DOHH2 (cell line): ENCODE data around the gene NGRN.

Experiments used
- H3F3A ChIP-seq: fragments of 200-600 bp; sonication (generic), shearing (Covaris generic); 2 replicates; pipeline ENCODE4 v1.6.0; 2016; ENCODE audit warnings: antibody characterized with exemption, mild to moderate bottlenecking; ENCODE audit not compliant: control insufficient read depth, insufficient read depth
- H3K27ac ChIP-seq: fragments of 200-600 bp; sonication (generic); 2 replicates; pipeline ENCODE4 v1.5.1; 2014; ENCODE audit warnings: low read depth, mild to moderate bottlenecking, low read length, moderate library complexity
- H3K27me3 ChIP-seq: fragments of 200-600 bp; sonication (generic); 2 replicates; pipeline ENCODE4 v1.6.1; 2014; ENCODE audit warnings: mild to moderate bottlenecking, low read length, mixed read lengths; ENCODE audit not compliant: control insufficient read depth
- H3K36me3 ChIP-seq: fragments of 200-600 bp; sonication (generic); 2 replicates; pipeline ENCODE4 v1.6.1; 2014; ENCODE audit warnings: mild to moderate bottlenecking, low read length, moderate library complexity, mixed read lengths; ENCODE audit not compliant: control insufficient read depth
- H3K4me1 ChIP-seq: fragments of 200-600 bp; sonication (generic); 2 replicates; pipeline ENCODE4 v1.6.1; 2014; ENCODE audit warnings: mild to moderate bottlenecking, low read length, mixed read lengths; ENCODE audit not compliant: control insufficient read depth
- H3K4me2 ChIP-seq: fragments of 200-600 bp; sonication (generic); 2 replicates; pipeline ENCODE4 v1.6.0; 2014; ENCODE audit warnings: mild to moderate bottlenecking, low read length, moderate library complexity
- H3K4me3 ChIP-seq: fragments of 200-600 bp; sonication (generic); 2 replicates; pipeline ENCODE4 v1.5.1; 2014; ENCODE audit warnings: mild to moderate bottlenecking, low read length, mixed read lengths
- H3K79me2 ChIP-seq: fragments of 200-600 bp; sonication (generic); 2 replicates; pipeline ENCODE4 v1.6.1; 2014; ENCODE audit warnings: mild to moderate bottlenecking, low read length, mixed read lengths; ENCODE audit not compliant: control insufficient read depth
- H3K9me2 ChIP-seq: fragments of 200-600 bp; sonication (generic); replicated peaks from 2 replicates; pipeline ENCODE4 v1.6.1; 2014; ENCODE audit warnings: mild to moderate bottlenecking, low read length, mixed read lengths; ENCODE audit not compliant: control insufficient read depth
- H3K9me3 ChIP-seq: fragments of 200-600 bp; sonication (generic); 2 replicates; pipeline ENCODE4 v1.6.1; 2014; ENCODE audit warnings: antibody characterized with exemption, low read length, mixed read lengths; ENCODE audit not compliant: control insufficient read depth, insufficient read depth
- H4K20me1 ChIP-seq: fragments of 200-600 bp; sonication (generic); 2 replicates; pipeline ENCODE4 v1.6.0; 2014; ENCODE audit warnings: low read depth, mild to moderate bottlenecking, antibody characterized with exemption, low read length, moderate library complexity; ENCODE audit not compliant: control insufficient read depth, insufficient read depth
- EZH2phosphoT487 ChIP-seq: fragments of 200-600 bp; sonication (generic); IDR thresholded peaks from 2 replicates; pipeline ENCODE4 v1.6.1; 2017; ENCODE audit warnings: borderline replicate concordance, mild to moderate bottlenecking, antibody characterized with exemption, low read length, moderate library complexity, mixed read lengths
- TF ChIP-seq, protein P1 (sequence below): fragments of 200-600 bp; sonication (generic); IDR thresholded peaks from one replicate; pipeline ENCODE4 v1.5.1; 2014; ENCODE audit warnings: antibody characterized with exemption, mild to moderate bottlenecking, low read depth, low read length; ENCODE audit not compliant: poor library complexity, severe bottlenecking

Gene NGRN

DNA sequence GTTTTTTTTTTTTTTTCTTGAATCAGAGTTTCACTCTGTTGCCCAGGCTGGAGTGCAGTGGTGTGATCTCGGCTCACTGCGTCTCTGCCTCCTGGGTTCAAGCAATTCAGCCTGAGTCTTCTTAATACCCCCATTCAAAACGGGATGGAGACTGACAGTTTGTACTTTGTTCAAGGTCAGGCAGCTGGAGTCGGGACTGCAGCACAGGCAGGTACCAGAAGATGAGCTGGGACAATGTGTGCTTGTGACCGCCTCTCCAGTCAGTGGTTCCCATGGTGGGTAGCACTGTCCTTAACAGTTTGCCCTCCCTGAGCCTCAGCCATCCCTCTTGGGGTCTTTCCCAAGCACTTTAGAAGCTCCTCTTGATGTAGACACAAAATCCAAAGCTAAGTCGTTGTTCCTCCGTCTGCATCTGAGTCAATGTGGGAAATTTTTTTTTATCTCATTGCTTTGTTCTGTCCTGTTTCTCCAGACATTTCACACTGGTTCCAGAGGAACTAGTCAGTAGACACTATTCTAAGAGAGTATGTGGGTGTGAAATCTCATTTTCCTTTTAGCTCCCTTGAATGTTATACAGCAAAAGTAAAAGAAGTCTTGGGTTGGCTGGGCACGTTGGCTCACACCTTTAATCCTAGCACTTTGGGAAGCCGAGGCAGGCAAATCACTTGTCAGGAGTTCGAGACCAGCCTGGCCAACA is 21.4 kb upstream of the NGRN start:
- no peaks in the 10 kb centered on the region for H4K20me1 ChIP-seq
- H3K36me3 ChIP-seq = no peaks in the 10 kb centered on the region
- H3K4me3 ChIP-seq = no peak overlapping the region
- TF ChIP-seq, protein P1, sequence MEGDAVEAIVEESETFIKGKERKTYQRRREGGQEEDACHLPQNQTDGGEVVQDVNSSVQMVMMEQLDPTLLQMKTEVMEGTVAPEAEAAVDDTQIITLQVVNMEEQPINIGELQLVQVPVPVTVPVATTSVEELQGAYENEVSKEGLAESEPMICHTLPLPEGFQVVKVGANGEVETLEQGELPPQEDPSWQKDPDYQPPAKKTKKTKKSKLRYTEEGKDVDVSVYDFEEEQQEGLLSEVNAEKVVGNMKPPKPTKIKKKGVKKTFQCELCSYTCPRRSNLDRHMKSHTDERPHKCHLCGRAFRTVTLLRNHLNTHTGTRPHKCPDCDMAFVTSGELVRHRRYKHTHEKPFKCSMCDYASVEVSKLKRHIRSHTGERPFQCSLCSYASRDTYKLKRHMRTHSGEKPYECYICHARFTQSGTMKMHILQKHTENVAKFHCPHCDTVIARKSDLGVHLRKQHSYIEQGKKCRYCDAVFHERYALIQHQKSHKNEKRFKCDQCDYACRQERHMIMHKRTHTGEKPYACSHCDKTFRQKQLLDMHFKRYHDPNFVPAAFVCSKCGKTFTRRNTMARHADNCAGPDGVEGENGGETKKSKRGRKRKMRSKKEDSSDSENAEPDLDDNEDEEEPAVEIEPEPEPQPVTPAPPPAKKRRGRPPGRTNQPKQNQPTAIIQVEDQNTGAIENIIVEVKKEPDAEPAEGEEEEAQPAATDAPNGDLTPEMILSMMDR = no peak
- TF ChIP-seq EZH2phosphoT487 = no peak
- H3K27me3 ChIP-seq = no peaks in the 10 kb centered on the region
- H3K4me1 ChIP-seq = peaks cover 4% of the 10 kb centered on the region
- no peaks in the 10 kb centered on the region for H3K9me2 ChIP-seq
- H3F3A ChIP-seq = peaks cover 7% of the 10 kb centered on the region; the same call in 1 of the 2 replicates
- H3K9me3 ChIP-seq = no peaks in the 10 kb centered on the region
- H3K27ac ChIP-seq = no peak overlapping the region
- H3K4me2 ChIP-seq = no peak overlapping the region
- no peaks in the 10 kb centered on the region for H3K79me2 ChIP-seq

DNA sequence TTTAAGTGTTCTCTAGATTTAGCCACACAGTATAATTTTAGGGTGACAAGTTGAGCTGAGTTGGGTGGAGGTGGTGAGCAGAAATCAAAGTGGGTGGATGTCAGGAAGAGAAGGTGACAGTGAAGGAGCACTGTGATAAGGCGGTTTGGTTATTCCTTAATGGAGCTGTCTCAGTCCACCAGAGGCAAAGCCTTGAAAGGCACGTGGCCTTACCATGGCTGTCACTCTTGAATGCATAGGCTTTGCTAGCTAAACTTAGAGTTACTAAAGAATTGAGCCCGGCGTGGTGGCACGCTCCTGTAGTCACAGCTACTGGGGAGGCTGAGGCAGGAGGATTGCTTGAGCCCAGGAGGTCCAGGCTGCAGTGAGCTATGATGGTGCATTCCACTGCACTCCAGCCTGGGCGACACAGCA is 16.7 kb upstream of the NGRN start:
- Histone ChIP-seq H3K4me1 (peaks cover 10% of the 10 kb centered on the region), H3K4me3 (peak overlapping the region; percentile 75), H3K27me3 (peaks cover 4% of the 10 kb centered on the region; the same call in 1 of the 2 replicates), H3K4me2 (peak overlapping the region; percentile 97), H3K9me3 (no peaks in the 10 kb centered on the region), H3K27ac (no peak overlapping the region), H3K36me3 (no peaks in the 10 kb centered on the region), H3F3A (peaks cover 7% of the 10 kb centered on the region; the same call in 1 of the 2 replicates), H3K9me2 (no peaks in the 10 kb centered on the region), H4K20me1 (no peaks in the 10 kb centered on the region), H3K79me2 (no peaks in the 10 kb centered on the region)
- TF ChIP-seq, protein P1 = no peak
- no peak for TF ChIP-seq EZH2phosphoT487

DNA sequence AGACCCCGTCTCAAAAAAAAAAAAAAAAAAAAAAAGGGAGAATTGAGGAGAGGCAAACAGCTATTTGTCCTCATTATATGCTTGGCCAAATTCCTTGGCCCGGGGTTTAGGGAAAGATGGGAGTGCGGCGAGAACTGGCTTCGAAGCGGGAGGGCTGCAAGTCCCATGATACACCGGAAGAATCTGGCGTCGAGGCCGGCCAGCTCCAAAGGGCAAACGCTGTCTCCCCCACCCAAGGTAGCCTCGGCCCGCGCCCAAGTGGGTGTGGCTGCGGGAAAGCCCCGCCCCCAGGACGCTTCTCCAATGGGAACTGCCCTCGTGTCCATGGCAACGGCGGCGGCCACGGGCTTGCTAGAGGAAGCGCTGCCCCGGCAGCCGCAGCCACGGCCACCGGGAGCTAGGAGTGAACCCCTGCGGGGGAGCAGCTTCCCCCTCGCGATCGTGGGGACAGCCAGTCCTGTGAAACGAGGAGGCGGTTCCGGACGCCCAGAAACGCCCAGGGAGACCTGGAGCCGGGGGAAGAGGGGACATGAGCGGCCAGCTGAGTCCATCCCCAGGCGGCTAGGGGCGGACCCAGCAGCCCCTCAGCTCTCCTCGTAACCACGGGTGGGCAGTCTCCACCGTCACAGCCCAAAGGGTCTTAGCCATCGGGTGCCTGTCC is 16.1 kb upstream of the NGRN start, which contains the start of gene TTLL13:
TSS of gene TTLL13 (plus strand) at position 354 of the 661 bp plus-strand sequence. CDS start 1,075 bp downstream, outside the sequence.
- no peaks in the 10 kb centered on the region for H3K9me3 ChIP-seq
- no peak within 1 kb of the TSS for H3K27ac ChIP-seq
- H3K36me3 ChIP-seq = no peaks in the 10 kb centered on the region
- H3K4me2 ChIP-seq = peak within 1 kb of the TSS; percentile 97
- TF ChIP-seq EZH2phosphoT487 = no peak
- TF ChIP-seq, protein P1 = no peak
- peaks cover 10% of the 10 kb centered on the region for H3K4me1 ChIP-seq
- no peaks in the 10 kb centered on the region for H3K79me2 ChIP-seq
- H3F3A ChIP-seq = peaks cover 7% of the 10 kb centered on the region; the same call in 1 of the 2 replicates
- H3K9me2 ChIP-seq = no peaks in the 10 kb centered on the region
- H3K27me3 ChIP-seq = peaks cover 4% of the 10 kb centered on the region; the same call in 1 of the 2 replicates
- peak within 1 kb of the TSS; percentile 75 for H3K4me3 ChIP-seq
- no peaks in the 10 kb centered on the region for H4K20me1 ChIP-seq
